ENCODE measurements around the gene NPC1. TPM values are rescaled to one million over a fixed set of nuclear protein-coding genes. Genes with fewer than 3 reads are reported as not detected.

NPC1 gene
- total and polyA plus RNA-seq, 2 donors (not counting 1 experiment from before 2014, with no cell fraction given): 36.0 to 204 TPM

DNA sequence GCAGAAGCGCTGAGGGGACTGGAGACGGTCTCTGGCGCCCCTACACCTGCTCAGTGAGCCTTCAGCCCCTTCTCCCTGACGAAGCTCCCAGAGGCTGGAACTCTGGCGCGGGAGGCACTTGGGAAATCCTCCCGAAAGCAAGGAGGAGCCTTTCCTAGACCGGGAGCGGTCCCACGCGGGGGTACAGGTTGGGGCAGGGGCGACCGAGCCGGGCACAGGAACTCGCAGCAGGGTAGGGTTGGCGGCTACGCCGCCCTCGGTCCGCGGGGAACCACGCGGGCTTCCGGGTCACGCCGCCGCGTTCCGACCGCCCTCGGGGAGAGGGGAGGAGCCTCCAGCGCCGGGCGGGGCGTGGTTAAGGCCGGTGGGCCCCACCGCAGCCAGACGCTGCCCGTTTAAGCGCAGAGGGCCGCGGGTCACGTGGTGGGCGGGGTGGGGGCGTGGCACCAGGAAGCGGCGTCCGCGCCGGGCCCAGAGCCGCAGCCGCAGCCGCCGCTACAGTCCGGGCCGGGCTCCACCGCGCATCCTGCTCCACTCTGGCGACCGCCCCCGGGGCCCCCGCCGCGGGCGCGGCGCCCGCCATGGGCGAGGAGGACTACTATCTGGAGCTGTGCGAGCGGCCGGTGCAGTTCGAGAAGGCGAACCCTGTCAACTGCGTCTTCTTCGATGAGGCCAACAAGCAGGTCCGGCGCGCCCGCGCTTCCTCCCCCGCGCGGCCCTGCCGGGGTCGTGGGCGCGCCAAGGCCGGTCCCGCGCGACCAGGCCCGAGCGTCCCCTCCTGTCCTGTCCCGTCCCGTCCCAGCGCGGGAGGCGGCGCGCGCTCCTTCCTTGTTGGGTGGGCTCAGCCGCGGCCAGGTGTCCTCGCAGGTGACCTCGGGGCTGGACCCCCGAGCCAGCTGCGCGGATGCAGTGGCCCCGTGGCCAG is 83.0 kb downstream of the NPC1 start, which contains the start of gene RMC1:
Gene RMC1, plus strand, starts transcription at position 474 of the 925 bp plus-strand sequence. Its CDS starts 108 bp downstream, at position 582.
- Histone ChIP-seq H2AFZ (ENCODE audit: low read length) (peak within 1 kb of the TSS; percentile 77), H3K36me3 (ENCODE audit: control insufficient read depth, insufficient read depth, low read length) (no peaks in the 10 kb centered on the region), H3K4me1 (ENCODE audit: control insufficient read depth, extremely low read depth, insufficient read depth, low read length) (peaks cover 2% of the 10 kb centered on the region), H3K27ac (ENCODE audit: insufficient read depth, low read length) (peak within 1 kb of the TSS; percentile 75), H3K4me3 (replicated peaks in 1 of 4; ENCODE audit: control extremely low read depth in 1 of 4, insufficient read depth in 1 of 4, low read depth in 3 of 4, low read length in 4 of 4) (peak within 1 kb of the TSS; percentile 75 to 91 (median 86)), H3K9ac (ENCODE audit: insufficient read depth, low read length) (peak within 1 kb of the TSS; percentile 84), H4K20me1 (ENCODE audit: control insufficient read depth, extremely low read depth, insufficient read depth, low read length) (no peaks in the 10 kb centered on the region), H3K79me2 (ENCODE audit: control insufficient read depth, insufficient read depth, low read length) (peaks cover 12% of the 10 kb centered on the region), H3K4me2 (ENCODE audit: extremely low read depth, insufficient read depth, low read length) (peak within 1 kb of the TSS; percentile 93), H3K9me3 (ENCODE audit: control insufficient read depth, insufficient read depth, low read depth, low read length) (no peaks in the 10 kb centered on the region), H3K27me3 (ENCODE audit: control insufficient read depth, insufficient read depth, low read length) (no peaks in the 10 kb centered on the region)
- no peak for TF ChIP-seq EZH2 (IDR thresholded peaks at IDR 0.05; ENCODE audit: low read length, missing control alignments)
- TF ChIP-seq, protein P1, sequence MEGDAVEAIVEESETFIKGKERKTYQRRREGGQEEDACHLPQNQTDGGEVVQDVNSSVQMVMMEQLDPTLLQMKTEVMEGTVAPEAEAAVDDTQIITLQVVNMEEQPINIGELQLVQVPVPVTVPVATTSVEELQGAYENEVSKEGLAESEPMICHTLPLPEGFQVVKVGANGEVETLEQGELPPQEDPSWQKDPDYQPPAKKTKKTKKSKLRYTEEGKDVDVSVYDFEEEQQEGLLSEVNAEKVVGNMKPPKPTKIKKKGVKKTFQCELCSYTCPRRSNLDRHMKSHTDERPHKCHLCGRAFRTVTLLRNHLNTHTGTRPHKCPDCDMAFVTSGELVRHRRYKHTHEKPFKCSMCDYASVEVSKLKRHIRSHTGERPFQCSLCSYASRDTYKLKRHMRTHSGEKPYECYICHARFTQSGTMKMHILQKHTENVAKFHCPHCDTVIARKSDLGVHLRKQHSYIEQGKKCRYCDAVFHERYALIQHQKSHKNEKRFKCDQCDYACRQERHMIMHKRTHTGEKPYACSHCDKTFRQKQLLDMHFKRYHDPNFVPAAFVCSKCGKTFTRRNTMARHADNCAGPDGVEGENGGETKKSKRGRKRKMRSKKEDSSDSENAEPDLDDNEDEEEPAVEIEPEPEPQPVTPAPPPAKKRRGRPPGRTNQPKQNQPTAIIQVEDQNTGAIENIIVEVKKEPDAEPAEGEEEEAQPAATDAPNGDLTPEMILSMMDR (conservative IDR thresholded peaks at IDR 0.05 in 1 of 2, IDR thresholded peaks at IDR 0.05 in 1 of 2; ENCODE audit: low read depth in 1 of 2, low read length in 2 of 2): no peak
- DNase-seq (ENCODE audit: low read depth in 2 of 2): peak; percentile 92 to 93

DNA sequence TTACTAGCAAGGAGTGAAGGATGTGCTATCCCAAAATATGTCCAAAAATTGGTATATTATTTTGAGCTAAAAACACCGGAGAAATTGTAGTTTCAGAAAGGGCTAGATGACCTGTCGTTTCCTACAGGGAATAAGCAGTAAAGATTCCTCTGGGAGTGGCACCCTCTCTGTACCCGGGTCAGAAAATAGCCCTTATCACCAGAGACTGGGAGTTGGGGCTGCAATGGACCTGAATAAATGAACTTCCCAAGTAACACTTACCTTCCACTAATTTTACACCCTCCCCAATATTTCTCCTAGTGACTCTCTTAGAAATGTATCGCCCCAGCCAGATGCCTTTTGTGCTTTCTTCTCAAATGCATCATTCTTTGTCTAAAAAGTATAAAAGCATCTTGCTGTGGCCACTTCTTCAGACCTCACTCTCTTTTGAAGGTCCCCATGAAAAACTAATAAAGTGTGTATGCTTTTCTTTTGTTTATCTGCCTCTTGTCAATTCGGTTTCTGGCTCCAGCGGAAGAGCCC is 83.7 kb downstream of the NPC1 start:
- no peaks in the 10 kb centered on the region for H4K20me1 ChIP-seq (ENCODE audit: control insufficient read depth, extremely low read depth, insufficient read depth, low read length)
- H3K9ac ChIP-seq (ENCODE audit: insufficient read depth, low read length): no peak overlapping the region
- H3K27me3 ChIP-seq (ENCODE audit: control insufficient read depth, insufficient read depth, low read length): no peaks in the 10 kb centered on the region
- H3K4me3 ChIP-seq (replicated peaks in 1 of 4; ENCODE audit: control extremely low read depth in 1 of 4, insufficient read depth in 1 of 4, low read depth in 3 of 4, low read length in 4 of 4): peak overlapping the region; percentile 66 to 87 (median 68)
- peaks cover 12% of the 10 kb centered on the region for H3K79me2 ChIP-seq (ENCODE audit: control insufficient read depth, insufficient read depth, low read length)
- peak overlapping the region; percentile 75 for H3K27ac ChIP-seq (ENCODE audit: insufficient read depth, low read length)
- H3K4me1 ChIP-seq (ENCODE audit: control insufficient read depth, extremely low read depth, insufficient read depth, low read length): peaks cover 2% of the 10 kb centered on the region
- H3K4me2 ChIP-seq (ENCODE audit: extremely low read depth, insufficient read depth, low read length): peak overlapping the region; percentile 78
- no peaks in the 10 kb centered on the region for H3K36me3 ChIP-seq (ENCODE audit: control insufficient read depth, insufficient read depth, low read length)
- no peak for DNase-seq (ENCODE audit: low read depth in 2 of 2)
- H2AFZ ChIP-seq (ENCODE audit: low read length): peak overlapping the region; percentile 77
- TF ChIP-seq, protein P1 (conservative IDR thresholded peaks at IDR 0.05 in 1 of 2, IDR thresholded peaks at IDR 0.05 in 1 of 2; ENCODE audit: low read depth in 1 of 2, low read length in 2 of 2): no peak
- no peak for TF ChIP-seq EZH2 (IDR thresholded peaks at IDR 0.05; ENCODE audit: low read length, missing control alignments)
- H3K9me3 ChIP-seq (ENCODE audit: control insufficient read depth, insufficient read depth, low read depth, low read length): no peaks in the 10 kb centered on the region

DNA sequence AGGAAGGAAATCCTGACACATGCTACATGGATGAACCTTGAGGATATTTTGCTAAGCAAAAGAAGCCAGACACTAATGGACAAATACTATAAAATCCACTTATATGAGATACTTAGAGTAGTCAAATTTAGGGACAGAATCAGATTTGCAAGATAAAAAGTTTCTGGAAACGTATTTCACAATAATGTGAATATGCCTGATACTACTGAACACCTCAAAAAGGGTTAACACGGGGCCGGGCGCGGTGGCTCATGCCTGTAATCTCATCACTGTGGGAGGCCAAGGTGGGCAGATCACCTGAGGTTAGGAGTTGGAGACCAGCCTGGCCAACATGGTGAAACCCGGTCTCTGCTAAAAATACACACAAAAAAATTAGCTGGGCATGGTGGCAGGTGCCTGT is 84.7 kb downstream of the NPC1 start:
- H3K27me3 ChIP-seq (ENCODE audit: control insufficient read depth, insufficient read depth, low read length): no peaks in the 10 kb centered on the region
- H3K9ac ChIP-seq (ENCODE audit: insufficient read depth, low read length): no peak overlapping the region
- H3K79me2 ChIP-seq (ENCODE audit: control insufficient read depth, insufficient read depth, low read length): peaks cover 12% of the 10 kb centered on the region
- DNase-seq (ENCODE audit: low read depth in 2 of 2): no peak
- no peak overlapping the region for H3K4me3 ChIP-seq (replicated peaks in 1 of 4; ENCODE audit: control extremely low read depth in 1 of 4, insufficient read depth in 1 of 4, low read depth in 3 of 4, low read length in 4 of 4)
- no peaks in the 10 kb centered on the region for H3K9me3 ChIP-seq (ENCODE audit: control insufficient read depth, insufficient read depth, low read depth, low read length)
- H3K27ac ChIP-seq (ENCODE audit: insufficient read depth, low read length): no peak overlapping the region
- no peaks in the 10 kb centered on the region for H4K20me1 ChIP-seq (ENCODE audit: control insufficient read depth, extremely low read depth, insufficient read depth, low read length)
- H3K4me1 ChIP-seq (ENCODE audit: control insufficient read depth, extremely low read depth, insufficient read depth, low read length): peaks cover 2% of the 10 kb centered on the region
- TF ChIP-seq EZH2 (IDR thresholded peaks at IDR 0.05; ENCODE audit: low read length, missing control alignments): no peak
- TF ChIP-seq, protein P1 (conservative IDR thresholded peaks at IDR 0.05 in 1 of 2, IDR thresholded peaks at IDR 0.05 in 1 of 2; ENCODE audit: low read depth in 1 of 2, low read length in 2 of 2): no peak
- no peak overlapping the region for H3K4me2 ChIP-seq (ENCODE audit: extremely low read depth, insufficient read depth, low read length)
- H3K36me3 ChIP-seq (ENCODE audit: control insufficient read depth, insufficient read depth, low read length): no peaks in the 10 kb centered on the region
- no peak overlapping the region for H2AFZ ChIP-seq (ENCODE audit: low read length)

Measured in fibroblast of lung (primary cell).